Neural cell (in vitro differentiated cells): ENCODE measurements around the gene DENND1A. TPM values are rescaled to one million over a fixed set of nuclear protein-coding genes. Genes with fewer than 3 reads are reported as not detected.

ENCODE experiments used
- H2AFZ ChIP-seq: fragments of 200-600, 300-800 bp; sonication (generic), shearing (Covaris generic); 2 replicates; pipeline ENCODE4 v1.6.0; 2014; ENCODE audit warnings: low read depth, mild to moderate bottlenecking, antibody characterized with exemption, low read length, moderate library complexity
- H3F3A ChIP-seq: fragments of 200-600 bp; shearing (Covaris generic); 2 replicates; pipeline ENCODE4 v1.6.1; 2016; ENCODE audit warnings: mild to moderate bottlenecking, moderate library complexity, mixed read lengths, antibody characterized with exemption, low read length; ENCODE audit not compliant: insufficient read depth, poor library complexity, severe bottlenecking
- H3K27ac ChIP-seq: fragments of 200-600, 300-800 bp; sonication (generic), shearing (Covaris generic); 2 replicates; pipeline ENCODE4 v1.5.1; 2014; ENCODE audit warnings: mild to moderate bottlenecking, low read length, moderate library complexity
- H3K27me3 ChIP-seq: fragments of 300-800, 200-600 bp; sonication (generic), shearing (Covaris generic); 2 replicates; pipeline ENCODE4 v1.6.0; 2014; ENCODE audit warnings: mild to moderate bottlenecking, low read depth, low read length, moderate library complexity; ENCODE audit not compliant: insufficient read depth
- H3K36me3 ChIP-seq: fragments of 300-800, 200-600 bp; sonication (generic), shearing (Covaris generic); 2 replicates; pipeline ENCODE4 v1.5.1; 2014; ENCODE audit warnings: mild to moderate bottlenecking, antibody characterized with exemption, low read length, moderate library complexity; ENCODE audit not compliant: insufficient read depth
- H3K4me2 ChIP-seq: fragments of 300-800, 200-600 bp; sonication (generic), shearing (Covaris generic); 2 replicates; pipeline ENCODE4 v1.6.0; 2014; ENCODE audit warnings: mild to moderate bottlenecking, low read length
- H3K4me3 ChIP-seq: fragments of 300-800, 200-600 bp; sonication (generic), shearing (Covaris generic); 2 replicates; pipeline ENCODE4 v1.5.1; 2014; ENCODE audit warnings: mild to moderate bottlenecking, low read length, moderate library complexity
- H3K79me2 ChIP-seq: fragments of 200-600 bp; shearing (Covaris generic); replicated peaks from 2 replicates; pipeline ENCODE4 v1.6.0; 2014; ENCODE audit warnings: mild to moderate bottlenecking, low read length, moderate library complexity; ENCODE audit not compliant: insufficient read depth
- H3K9ac ChIP-seq: fragments of 300-800, 200-600 bp; sonication (generic), shearing (Covaris generic); 2 replicates; pipeline ENCODE4 v1.6.1; 2016; ENCODE audit warnings: mild to moderate bottlenecking, low read length, mixed read lengths
- H3K9me2 ChIP-seq: fragments of 200-600 bp; shearing (Covaris generic); 2 replicates; pipeline ENCODE4 v1.6.1; 2016; ENCODE audit warnings: mild to moderate bottlenecking, low read length, mixed read lengths; ENCODE audit not compliant: insufficient read depth
- H3K9me3 ChIP-seq: fragments of 200-600, 300-800 bp; sonication (generic), shearing (Covaris generic); 2 replicates; pipeline ENCODE4 v1.6.1; 2016; ENCODE audit warnings: mild to moderate bottlenecking, mixed run types, low read length, moderate library complexity, mixed read lengths
- H4K20me1 ChIP-seq: fragments of 200-600 bp; shearing (Covaris generic); 2 replicates; pipeline ENCODE4 v1.6.1; 2016; ENCODE audit warnings: mild to moderate bottlenecking, mixed run types; ENCODE audit not compliant: insufficient read depth
- CTCF ChIP-seq: fragments of 450-650 bp; IDR thresholded peaks from 2 replicates; pipeline ENCODE4 v1.5.1; 2014; ENCODE audit warnings: antibody characterized with exemption, mild to moderate bottlenecking, moderate library complexity; ENCODE audit not compliant: poor library complexity, severe bottlenecking
- EP300 ChIP-seq: fragments of 450-650 bp; conservative IDR thresholded peaks from 2 replicates; pipeline ENCODE4 v1.6.1; 2014; ENCODE audit warnings: antibody characterized with exemption, mild to moderate bottlenecking, moderate library complexity; ENCODE audit not compliant: poor library complexity, severe bottlenecking
- EZH2 ChIP-seq: fragments of 200-600, 300-800 bp; shearing (Covaris generic), sonication (generic); IDR thresholded peaks from 2 replicates; pipeline ENCODE4 v1.6.1; 2014; ENCODE audit warnings: antibody characterized with exemption, low read length, borderline replicate concordance, mild to moderate bottlenecking; ENCODE audit not compliant: insufficient read depth, poor library complexity, severe bottlenecking
- MXI1 ChIP-seq: fragments of 450-650 bp; conservative IDR thresholded peaks from 2 replicates; pipeline ENCODE4 v1.6.1; 2014; ENCODE audit warnings: antibody characterized with exemption, mild to moderate bottlenecking; ENCODE audit not compliant: poor library complexity, severe bottlenecking
- POLR2AphosphoS5 ChIP-seq: IDR thresholded peaks from 2 replicates; pipeline ENCODE4 v1.6.1; 2012
- RAD21 ChIP-seq: fragments of 450-650 bp; conservative IDR thresholded peaks from 2 replicates; pipeline ENCODE4 v1.6.1; 2014; ENCODE audit warnings: antibody characterized with exemption, mild to moderate bottlenecking, moderate library complexity
- REST ChIP-seq: IDR thresholded peaks from 2 replicates; pipeline ENCODE4 v1.6.1; 2012; ENCODE audit warnings: borderline replicate concordance
- SMC3 ChIP-seq: fragments of 450-650 bp; conservative IDR thresholded peaks from 2 replicates; pipeline ENCODE4 v1.6.1; 2014; ENCODE audit warnings: antibody characterized with exemption, mild to moderate bottlenecking, moderate library complexity; ENCODE audit not compliant: poor library complexity
- TAF1 ChIP-seq: IDR thresholded peaks from 2 replicates; pipeline ENCODE4 v1.6.1; 2012; ENCODE audit warnings: low read depth
- polyA plus RNA-seq: library from polyadenylated mRNA; depleted of rRNA; stranded (reverse); fragments of >200 nt; gene quantifications from 2 replicates; pipeline ENCODE4 v1.2.3, GENCODE V29; 2014

Gene DENND1A
- polyA plus RNA-seq, 1 donor from 2014 or later = 2.3 TPM

- no peak overlapping the region for H3K4me3 ChIP-seq
- H3K36me3 ChIP-seq = no peaks in the 10 kb centered on the region
- H3K9me2 ChIP-seq = no peaks in the 10 kb centered on the region
- no peaks in the 10 kb centered on the region for H3K9me3 ChIP-seq
- H3F3A ChIP-seq = no peaks in the 10 kb centered on the region
- H4K20me1 ChIP-seq = no peaks in the 10 kb centered on the region
- no peak overlapping the region for H3K4me2 ChIP-seq
- H3K9ac ChIP-seq = no peak overlapping the region
- no peak overlapping the region for H3K27ac ChIP-seq
- peaks cover 12% of the 10 kb centered on the region for H3K79me2 ChIP-seq
- H2AFZ ChIP-seq = no peak overlapping the region
- no peaks in the 10 kb centered on the region for H3K27me3 ChIP-seq
- TF ChIP-seq TAF1 = no peak
- no peak for TF ChIP-seq POLR2AphosphoS5
- TF ChIP-seq REST = no peak
- no peak for TF ChIP-seq SMC3
- TF ChIP-seq EP300 = no peak
- TF ChIP-seq RAD21 = no peak
- no peak for TF ChIP-seq EZH2
- no peak for TF ChIP-seq MXI1
- no peak for TF ChIP-seq CTCF
These were observed 64.5 kb downstream of the DENND1A start for GRCh38 chr9:123865226-123866000.

- Histone ChIP-seq H3K36me3 (no peaks in the 10 kb centered on the region), H3K79me2 (peaks cover 15% of the 10 kb centered on the region), H3F3A (no peaks in the 10 kb centered on the region), H3K4me3 (no peak overlapping the region), H3K9me2 (no peaks in the 10 kb centered on the region), H3K9me3 (no peaks in the 10 kb centered on the region), H3K9ac (no peak overlapping the region), H3K27ac (no peak overlapping the region), H3K4me2 (no peak overlapping the region), H2AFZ (no peak overlapping the region), H4K20me1 (no peaks in the 10 kb centered on the region), H3K27me3 (no peaks in the 10 kb centered on the region)
- TF ChIP-seq CTCF = no peak
- TF ChIP-seq POLR2AphosphoS5 = no peak
- TF ChIP-seq SMC3 = no peak
- no peak for TF ChIP-seq EZH2
These were observed 65.7 kb downstream of the DENND1A start for GRCh38 chr9:123864251-123864650.
